SHP77 (cell line): ENCODE data around the gene PARD3.

ENCODE experiments used
- DNase-seq, 2 experiments: peaks; one replicate each; lab custom pipeline; 2025; lab: John Stamatoyannopoulos, UW

The PARD3 gene

DNA sequence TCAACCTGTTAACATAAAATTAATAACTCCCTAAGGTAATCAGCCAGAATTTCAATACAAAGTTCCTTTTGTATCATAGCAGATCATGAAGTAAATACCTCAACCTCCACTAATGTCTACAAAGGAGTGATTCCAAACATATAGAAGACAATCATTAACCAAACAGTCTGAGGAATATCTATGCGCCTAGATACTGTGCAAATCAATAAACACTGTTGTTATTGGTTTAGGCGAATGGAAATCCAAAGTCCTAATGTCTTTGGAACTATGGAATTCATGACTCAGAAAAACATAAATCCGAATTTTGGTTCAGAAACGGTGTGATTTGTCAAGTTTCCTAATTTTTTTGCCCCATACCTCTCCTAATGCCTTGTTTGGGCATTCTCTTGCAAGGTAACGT lies 469.7 kb downstream of the PARD3 start:
- DNase-seq = no peak

DNA sequence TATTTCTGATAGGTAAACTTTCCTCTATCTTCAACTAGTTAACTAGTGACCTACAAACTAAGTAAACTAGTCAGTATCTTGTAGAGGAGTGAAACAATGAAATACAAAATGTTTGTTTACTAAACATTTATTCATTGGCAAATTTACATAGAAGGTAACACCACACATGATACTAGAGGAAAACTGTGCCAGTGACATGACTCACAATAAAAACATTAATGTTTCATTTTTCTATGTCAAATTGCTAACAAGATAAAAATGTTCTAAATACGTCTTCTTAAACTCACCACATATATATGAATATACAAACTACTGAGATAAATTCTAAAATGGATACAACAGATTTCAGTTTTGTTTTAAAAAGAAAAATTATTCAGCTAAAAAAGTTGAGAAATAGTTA lies 471.3 kb downstream of the PARD3 start:
- DNase-seq = no peak

GRCh38 chr10:34341473-34341872 lies 473.6 kb downstream of the PARD3 start:
- DNase-seq = no peak

DNA sequence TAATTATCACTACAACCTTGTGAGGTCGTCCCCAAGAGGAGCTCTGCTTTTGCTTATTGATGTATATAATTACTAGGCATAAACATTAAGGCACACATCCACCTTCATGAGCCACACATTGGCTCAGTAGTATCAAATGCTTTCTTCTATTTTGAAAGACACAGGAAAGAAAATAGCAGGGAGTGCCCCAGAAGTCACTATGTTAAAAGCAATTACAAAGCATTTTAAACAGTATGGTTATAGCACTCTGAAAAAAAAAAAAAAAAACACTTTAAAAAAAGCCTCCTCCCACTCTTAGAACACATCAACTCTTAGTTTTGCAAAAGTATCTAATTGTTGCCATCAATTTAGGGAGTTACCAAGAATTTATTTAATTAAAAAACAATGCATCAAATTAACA lies 474.2 kb downstream of the PARD3 start:
- no peak for DNase-seq

DNA sequence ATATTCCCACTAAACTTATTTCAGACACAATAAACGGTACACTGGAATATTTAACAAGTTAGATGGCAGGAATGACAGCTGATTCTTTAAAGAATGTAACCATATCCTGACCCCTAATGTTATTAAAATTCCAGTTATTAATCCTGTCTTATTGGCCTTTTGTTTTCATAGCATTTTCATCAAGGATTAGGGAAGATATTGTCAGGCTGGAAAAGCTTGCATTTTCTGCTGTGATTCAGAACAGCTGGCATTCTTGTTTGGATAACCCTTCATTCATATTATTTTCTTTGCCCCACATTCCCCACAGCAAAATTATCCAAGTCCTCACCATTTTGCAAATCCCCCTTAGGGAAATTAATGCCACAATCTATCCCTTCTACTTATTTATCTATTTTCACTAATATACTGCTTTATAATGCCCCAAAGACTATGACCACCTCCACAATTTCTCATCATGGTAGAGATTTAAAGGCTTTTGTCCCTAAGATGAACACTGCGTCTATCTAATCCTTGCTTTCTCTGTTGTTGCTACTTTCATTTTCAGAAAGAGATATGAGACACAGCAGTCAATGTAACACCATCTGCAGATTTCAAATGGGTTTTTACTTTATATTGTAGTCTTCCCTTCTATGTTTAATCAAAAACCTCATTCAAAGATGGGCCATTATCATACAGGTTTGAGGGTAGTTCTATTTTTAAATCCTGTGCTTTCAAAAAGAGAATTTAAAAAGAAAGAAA lies 475.1 kb downstream of the PARD3 start:
- no peak for DNase-seq

GRCh38 chr10:34337917-34338316 lies 477.2 kb downstream of the PARD3 start:
- no peak for DNase-seq

DNA sequence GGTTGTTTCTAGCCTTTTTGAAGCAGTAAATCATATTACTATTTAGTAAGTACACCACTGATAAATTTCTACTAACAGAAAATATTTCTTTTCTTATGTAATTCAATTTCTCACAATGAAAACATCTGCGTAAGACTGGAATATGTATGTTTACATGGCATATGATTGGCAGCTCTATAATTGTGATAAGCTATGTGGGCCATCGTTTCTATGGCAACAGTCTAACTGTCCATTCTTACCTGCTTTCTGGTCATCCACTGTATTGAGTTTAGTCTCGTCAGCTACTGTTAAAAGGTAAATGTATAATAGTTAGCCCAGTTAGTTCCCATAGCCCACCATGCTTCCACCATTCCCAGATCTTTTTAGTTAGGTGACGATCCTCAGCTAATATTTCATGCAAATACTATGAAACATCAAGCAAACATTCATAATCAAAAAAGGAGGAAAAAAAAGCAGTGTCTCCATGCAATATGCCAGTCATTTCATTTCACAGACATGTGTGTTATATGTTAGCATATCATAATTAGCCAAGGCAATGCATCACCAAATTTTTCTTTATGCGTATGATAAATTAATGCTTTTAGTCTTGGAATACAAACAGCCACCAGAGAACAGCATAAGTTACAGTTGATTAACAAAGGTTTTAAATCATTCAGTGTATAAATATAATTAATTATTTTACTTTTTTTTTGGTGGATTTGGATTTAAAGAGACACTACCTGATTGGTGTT lies 479.0 kb downstream of the PARD3 start:
- DNase-seq = no peak

DNA sequence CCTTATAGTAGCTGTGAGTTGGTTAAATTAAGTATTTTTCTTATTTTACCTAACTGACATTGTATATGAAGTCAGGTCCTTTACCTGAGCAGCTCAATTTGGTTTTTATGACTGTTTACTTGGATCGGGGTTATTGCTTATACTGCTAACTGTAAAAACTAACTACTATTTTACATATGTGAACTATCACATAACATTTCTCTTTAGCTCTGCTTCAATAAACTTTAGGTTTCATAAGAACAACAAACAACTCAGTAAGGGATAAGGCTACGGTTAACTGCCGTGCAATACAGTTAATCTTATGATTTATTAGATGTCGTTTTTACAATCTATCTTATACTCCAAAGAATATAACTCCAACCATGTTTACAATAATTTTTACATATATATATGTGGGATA lies 480.2 kb downstream of the PARD3 start:
- DNase-seq = no peak

- no peak for DNase-seq
Measured at GRCh38 chr10:34333513-34333912, 481.6 kb downstream of the PARD3 start.

DNA sequence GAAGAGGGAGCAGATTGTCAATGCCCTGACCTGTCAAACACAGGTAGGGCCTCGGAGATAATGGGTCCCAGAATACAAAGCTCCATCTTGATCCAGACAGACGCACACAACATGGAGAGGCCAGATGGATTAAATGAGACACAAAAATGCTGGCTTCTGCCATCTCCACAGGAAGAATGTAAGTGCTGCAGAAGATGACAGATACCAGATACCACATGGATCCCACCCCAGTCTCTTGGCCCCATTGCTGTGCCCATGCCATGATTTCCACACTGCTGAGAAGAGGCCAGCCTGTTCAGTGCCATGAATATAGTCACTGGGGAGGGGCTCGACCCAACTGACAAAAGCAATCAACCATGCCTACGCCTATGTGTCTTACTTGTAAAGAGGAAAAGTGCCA lies 487.9 kb downstream of the PARD3 start:
- DNase-seq = no peak

- no peak for DNase-seq
Measured at GRCh38 chr10:34323192-34323591, 491.9 kb downstream of the PARD3 start.

DNA sequence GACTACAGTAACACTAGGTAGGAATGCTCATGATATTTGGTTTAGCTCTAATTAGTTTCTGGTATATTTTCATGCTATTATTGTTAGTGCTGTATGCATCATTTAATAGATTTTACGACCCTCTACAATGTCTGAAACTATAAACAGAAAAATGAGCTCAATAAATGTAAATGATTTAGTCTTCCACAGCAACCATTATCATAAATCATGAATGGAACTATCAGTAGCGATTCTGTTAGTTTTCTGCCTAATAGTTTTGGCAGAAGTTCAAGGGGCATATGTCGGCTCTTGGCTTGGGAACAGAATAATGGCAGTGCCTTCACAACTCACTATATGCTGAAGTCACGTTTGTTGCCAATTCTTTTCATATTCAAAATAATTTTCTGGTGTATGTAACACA lies 494.8 kb downstream of the PARD3 start:
- peak in 1 of 2 experiments; percentile 50 for DNase-seq

- peak; percentile 78 to 79 for DNase-seq
Measured at GRCh38 chr10:34319197-34319846, 495.8 kb downstream of the PARD3 start.

DNA sequence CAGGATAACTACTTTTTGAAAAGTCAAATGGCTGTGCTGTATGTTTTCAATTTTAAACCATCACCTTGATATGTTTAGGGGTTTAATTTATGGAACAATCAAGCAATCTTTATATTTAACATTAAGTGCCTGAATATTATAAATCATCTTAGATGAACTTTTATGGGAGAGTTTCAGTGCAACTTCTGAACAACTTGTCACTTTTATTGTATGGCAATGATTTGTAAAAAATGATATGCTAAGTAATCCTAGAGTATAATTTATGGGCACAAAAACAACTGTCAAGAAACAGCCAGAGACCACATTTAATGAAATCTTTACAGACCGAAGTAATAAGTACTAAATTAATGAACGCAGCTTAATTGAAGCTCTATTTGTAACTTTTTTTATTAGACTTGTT lies 498.9 kb downstream of the PARD3 start:
- no peak for DNase-seq

- DNase-seq = no peak
Measured at GRCh38 chr10:34314457-34314856, 500.6 kb downstream of the PARD3 start.

- DNase-seq = no peak
Measured at GRCh38 chr10:34313888-34314287, 501.2 kb downstream of the PARD3 start.

- DNase-seq = no peak
Measured at GRCh38 chr10:34313353-34313752, 501.7 kb downstream of the PARD3 start.

DNA sequence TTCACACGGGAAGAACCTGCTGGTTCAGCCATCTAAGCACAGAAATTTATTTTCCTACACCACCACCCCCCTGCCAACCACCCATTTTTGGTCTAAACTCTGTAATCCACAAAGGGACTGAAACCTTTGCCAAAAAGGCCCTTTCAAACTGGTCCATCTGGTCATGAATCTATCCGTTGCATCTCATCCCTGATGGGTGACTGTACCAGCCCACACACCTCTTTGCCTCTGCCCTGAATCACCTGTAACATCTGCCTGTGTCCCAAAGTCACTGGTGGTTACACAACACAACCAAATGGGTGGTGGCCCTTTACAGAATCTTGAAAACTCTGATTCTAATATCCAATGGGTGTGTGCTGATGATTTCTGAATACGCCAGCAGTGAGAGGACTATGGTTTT lies 503.4 kb downstream of the PARD3 start:
- DNase-seq = no peak

DNA sequence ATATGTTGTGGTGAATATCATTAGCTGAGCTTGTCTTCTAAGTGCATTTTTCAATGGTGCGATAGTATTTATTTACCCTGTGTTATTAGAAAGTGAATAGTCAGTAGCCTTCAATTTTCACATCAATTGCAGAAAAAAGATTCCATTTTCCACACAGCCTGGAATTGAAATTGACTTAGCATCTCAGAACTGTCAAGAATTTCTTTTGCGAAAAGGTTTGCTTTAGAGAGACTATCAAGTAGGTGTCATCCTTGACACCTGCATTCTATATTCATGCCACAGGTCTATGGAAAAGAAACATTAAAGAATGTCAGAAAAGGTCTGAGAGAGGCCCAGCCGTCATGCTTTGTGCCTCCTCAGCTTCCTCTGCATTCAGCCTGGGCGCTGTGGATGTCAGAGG lies 504.9 kb downstream of the PARD3 start:
- no peak for DNase-seq

DNA sequence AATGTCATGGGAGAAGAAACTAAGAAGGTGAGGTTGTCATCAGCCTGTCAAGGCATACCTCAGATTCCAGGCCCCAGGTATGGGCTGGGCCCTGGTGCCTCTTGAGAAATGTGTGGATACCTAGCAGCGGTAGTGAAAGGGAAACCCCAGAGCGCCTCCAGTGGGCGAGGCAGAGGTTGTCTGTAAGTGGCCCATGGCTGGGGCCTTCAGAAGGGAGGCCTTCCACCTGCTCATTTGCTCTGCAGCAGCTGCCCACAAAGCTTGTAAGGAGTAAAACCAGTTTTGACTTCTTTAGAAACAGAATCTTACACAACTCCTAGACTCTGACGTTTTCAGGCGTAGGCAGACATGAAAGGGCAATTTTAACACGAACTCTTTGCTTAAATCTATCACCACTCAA lies 509.9 kb downstream of the PARD3 start:
- DNase-seq = peak in 1 of 2 experiments; percentile 3

- no peak for DNase-seq
Measured at GRCh38 chr10:34303022-34303421, 512.1 kb downstream of the PARD3 start.

GRCh38 chr10:34299105-34299611 lies 515.9 kb downstream of the PARD3 start:
- no peak for DNase-seq

DNA sequence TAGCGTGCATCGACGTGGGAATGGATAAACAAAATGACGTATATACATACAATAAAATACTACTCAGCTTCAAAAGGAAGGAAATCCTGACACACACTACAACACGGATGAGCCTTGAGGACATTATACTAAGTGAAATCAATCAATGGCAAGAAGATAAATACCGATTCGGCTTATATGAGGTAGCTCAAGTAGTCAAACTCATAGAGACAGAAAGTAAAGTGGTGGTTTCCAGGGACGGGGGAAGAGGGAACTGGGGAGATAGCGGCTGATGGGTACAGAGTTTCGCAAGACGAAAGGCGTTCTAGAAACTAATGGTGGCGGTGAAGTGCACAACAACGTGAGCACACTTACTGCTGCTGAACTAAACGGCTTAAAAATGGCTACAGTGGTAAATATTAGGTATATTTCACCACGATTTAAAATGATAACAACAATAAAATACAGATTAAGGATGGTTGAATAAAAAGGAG lies 516.7 kb downstream of the PARD3 start:
- no peak for DNase-seq
